Prostate gland (tissue), 2 donors: ENCODE results near the gene ARAP2.

Source experiments
- POLR2AphosphoS5 ChIP-seq: sonication (generic); formaldehyde crosslinking; IDR thresholded peaks from one replicate; pipeline ENCODE4 v1.6.1; 2017; ENCODE audit warnings: antibody characterized with exemption
- TF ChIP-seq, protein P1 (sequence below), 4 experiments: fragments of 200-600 bp in 2 of 4; fragments of 450-650 bp in 2 of 4; sonication (generic) in 2 of 4; IDR thresholded peaks; 1 replicate in 3 of 4; 2 replicates in 1 of 4; pipeline ENCODE4 v1.5.1; 2016 to 2019; ENCODE audit warnings: antibody characterized with exemption in 4 of 4, mild to moderate bottlenecking in 2 of 4, moderate library complexity in 2 of 4

DNA sequence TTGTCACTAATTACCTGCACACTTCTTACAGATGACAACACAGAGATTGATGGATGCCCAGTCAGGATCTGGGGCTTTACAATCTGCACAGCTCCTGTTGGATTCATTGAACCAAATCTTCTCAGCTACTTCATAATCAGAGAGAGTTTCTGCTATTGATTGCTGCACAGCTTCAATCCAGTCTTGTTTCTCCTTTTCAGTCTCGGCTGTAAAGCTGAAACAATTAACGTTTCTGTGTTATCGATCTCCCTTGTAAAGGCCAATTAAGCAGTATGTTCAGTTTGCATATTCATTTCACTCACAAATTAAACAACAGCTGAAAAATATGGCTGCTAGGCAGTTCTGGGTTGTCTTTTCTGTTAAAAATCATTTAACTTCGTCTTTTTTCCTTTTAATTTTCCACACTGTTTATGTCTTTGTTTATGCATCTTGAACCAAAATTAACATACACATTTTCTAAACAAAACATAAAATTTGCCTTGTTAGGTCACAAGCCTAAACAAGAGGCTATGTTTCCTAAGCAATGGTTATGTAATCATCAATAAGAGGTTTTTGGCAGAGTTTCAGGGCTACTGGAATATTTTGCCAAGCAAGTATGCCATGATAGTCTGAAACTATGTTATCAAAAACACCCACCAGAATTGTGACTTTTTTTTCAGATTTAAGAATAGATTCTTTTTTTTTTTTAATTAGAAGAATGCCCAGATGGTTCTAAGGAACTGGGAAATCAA lies 79.2 kb downstream of the ARAP2 start:
- TF ChIP-seq, protein P1, sequence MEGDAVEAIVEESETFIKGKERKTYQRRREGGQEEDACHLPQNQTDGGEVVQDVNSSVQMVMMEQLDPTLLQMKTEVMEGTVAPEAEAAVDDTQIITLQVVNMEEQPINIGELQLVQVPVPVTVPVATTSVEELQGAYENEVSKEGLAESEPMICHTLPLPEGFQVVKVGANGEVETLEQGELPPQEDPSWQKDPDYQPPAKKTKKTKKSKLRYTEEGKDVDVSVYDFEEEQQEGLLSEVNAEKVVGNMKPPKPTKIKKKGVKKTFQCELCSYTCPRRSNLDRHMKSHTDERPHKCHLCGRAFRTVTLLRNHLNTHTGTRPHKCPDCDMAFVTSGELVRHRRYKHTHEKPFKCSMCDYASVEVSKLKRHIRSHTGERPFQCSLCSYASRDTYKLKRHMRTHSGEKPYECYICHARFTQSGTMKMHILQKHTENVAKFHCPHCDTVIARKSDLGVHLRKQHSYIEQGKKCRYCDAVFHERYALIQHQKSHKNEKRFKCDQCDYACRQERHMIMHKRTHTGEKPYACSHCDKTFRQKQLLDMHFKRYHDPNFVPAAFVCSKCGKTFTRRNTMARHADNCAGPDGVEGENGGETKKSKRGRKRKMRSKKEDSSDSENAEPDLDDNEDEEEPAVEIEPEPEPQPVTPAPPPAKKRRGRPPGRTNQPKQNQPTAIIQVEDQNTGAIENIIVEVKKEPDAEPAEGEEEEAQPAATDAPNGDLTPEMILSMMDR (IDR thresholded peaks at IDR 0.05): no peak
- TF ChIP-seq POLR2AphosphoS5: no peak
